Lung (tissue), 12 donors: ENCODE data around the gene HOXB5. TPM values are rescaled to one million over a fixed set of nuclear protein-coding genes. Genes with fewer than 3 reads are reported as not detected.

ENCODE experiments used
- ATAC-seq: fragments of 200-7000 bp; cut with Tn5 transposase; one replicate; pipeline ENCODE4 v1.9.1; 2020; ENCODE audit warnings: moderate number of reproducible peaks; ENCODE audit not compliant: insufficient read depth, low FRiP score
- DNase-seq, 3 donors: peaks; one replicate each; pipeline ENCODE4 v3.0.0-alpha.2; 2013 to 2017
- H3K27ac ChIP-seq, 2 donors: one replicate each; pipeline ENCODE4 v1.5.1; 2013; ENCODE audit warnings: mild to moderate bottlenecking in 2 of 2, moderate library complexity in 2 of 2, control low read depth in 1 of 2, inconsistent platforms in 1 of 2, low read depth in 1 of 2, low read length in 1 of 2
- H3K27me3 ChIP-seq, 3 donors: one replicate each; pipeline ENCODE4 v1.5.1; 2013; ENCODE audit warnings: low read length in 2 of 3; ENCODE audit not compliant: control insufficient read depth in 3 of 3, insufficient read depth in 3 of 3
- H3K36me3 ChIP-seq, 4 donors: one replicate each; pipeline ENCODE4 v1.5.1; 2013; ENCODE audit warnings: low read length in 4 of 4, mild to moderate bottlenecking in 1 of 4, moderate library complexity in 1 of 4; ENCODE audit not compliant: control insufficient read depth in 4 of 4, insufficient read depth in 4 of 4
- H3K4me1 ChIP-seq, 5 donors: one replicate each; pipeline ENCODE4 v1.5.1; 2013; ENCODE audit warnings: low read length in 5 of 5, mild to moderate bottlenecking in 2 of 5, moderate library complexity in 1 of 5; ENCODE audit not compliant: control insufficient read depth in 5 of 5, insufficient read depth in 5 of 5
- H3K4me3 ChIP-seq: one replicate; pipeline ENCODE4 v1.5.1; 2013; ENCODE audit warnings: mild to moderate bottlenecking, control low read depth, moderate library complexity
- H3K9ac ChIP-seq, 2 donors: one replicate each; pipeline ENCODE4 v1.5.1; 2013; ENCODE audit warnings: low read length in 2 of 2, control low read depth in 1 of 2; ENCODE audit not compliant: insufficient read depth in 1 of 2
- H3K9me3 ChIP-seq, 4 donors: one replicate each; pipeline ENCODE4 v1.5.1; 2013; ENCODE audit warnings: low read length in 3 of 4, mild to moderate bottlenecking in 1 of 4, moderate library complexity in 1 of 4; ENCODE audit not compliant: control insufficient read depth in 4 of 4, insufficient read depth in 3 of 4
- CTCF ChIP-seq: IDR thresholded peaks from 2 replicates; pipeline ENCODE4 v1.5.1; 2012; ENCODE audit warnings: mild to moderate bottlenecking; ENCODE audit errors: control extremely low read depth, extremely low read depth
- WGBS, 2 donors: extraction: QIAGEN DNeasy Blood & Tissue Kit; methylation state at CpG; one replicate each; pipeline ENCODE4 v1.1.7; 2013; 5-methylcytosine and 5-hydroxymethylcytosine counted together
- polyA plus RNA-seq, 2 donors: library from polyadenylated mRNA; stranded (reverse); fragments of 200-250 nt; gene quantifications; one replicate each; pipeline ENCODE4 v1.2.1, GENCODE V29; 2013
- total RNA-seq, 2 donors: library from RNA; depleted of rRNA in 1 of 2; stranded (reverse); fragments of >200 nt in 1 of 2; gene quantifications; one replicate each; pipeline ENCODE4 v1.2.1, GENCODE V29; 2014 to 2021
- donor health status: control.
- donor health status: control.
- donor health status: Bipolar disorder and iron deficiency.
- donor health status: healthy.
- donor health status: DM: yes; HTN: yes; CAD: no.

HOXB5 gene
- total and polyA plus RNA-seq, 4 donors: 1.8 to 2.9 (median 2.2) TPM

GRCh38 chr17:48588074-48588415 is 5.5 kb downstream of the HOXB5 start:
- Histone ChIP-seq H3K9ac (peak overlapping the region; percentile 61 to 98), H3K27ac (peak overlapping the region in 1 of 2 donors; percentile 77), H3K4me1 (peaks cover 0 to 69% (median 7%) of the 10 kb centered on the region in 5 donors), H3K27me3 (peaks cover 3 to 60% (median 5%) of the 10 kb centered on the region in 3 donors), H3K9me3 (no peaks in the 10 kb centered on the region), H3K36me3 (peaks cover 0 to 11% (median 3%) of the 10 kb centered on the region in 4 donors), H3K4me3 (no peak overlapping the region)
- TF ChIP-seq CTCF: no peak
- WGBS, 2 donors: 21 to 36% methylated on average over 2 of the region's 2 CpGs
- ATAC-seq: no peak
- peak in 1 of 3 donors; percentile 41 for DNase-seq

GRCh38 chr17:48587276-48588073 is 6.1 kb downstream of the HOXB5 start:
- Histone ChIP-seq H3K36me3 (peaks cover 0 to 11% (median 3%) of the 10 kb centered on the region in 4 donors), H3K4me3 (no peak overlapping the region), H3K27ac (peak overlapping the region in 1 of 2 donors; percentile 77), H3K27me3 (peaks cover 3 to 56% (median 5%) of the 10 kb centered on the region in 3 donors), H3K9me3 (no peaks in the 10 kb centered on the region), H3K9ac (peak overlapping the region; percentile 61 to 98), H3K4me1 (peaks cover 0 to 74% (median 7%) of the 10 kb centered on the region in 5 donors)
- DNase-seq: peak; percentile 88 to 97 (median 96)
- 19 to 27% methylated on average over 5 of the region's 5 CpGs for WGBS, 2 donors
- no peak for ATAC-seq
- no peak for TF ChIP-seq CTCF

- Histone ChIP-seq H3K4me3 (no peak overlapping the region), H3K9ac (peak overlapping the region; percentile 66 to 98), H3K27ac (peak overlapping the region in 1 of 2 donors; percentile 59), H3K4me1 (peaks cover 0 to 77% (median 7%) of the 10 kb centered on the region in 5 donors), H3K9me3 (peaks cover 0 to 2% (median 0%) of the 10 kb centered on the region in 4 donors), H3K27me3 (peaks cover 3 to 50% (median 5%) of the 10 kb centered on the region in 3 donors), H3K36me3 (peaks cover 0 to 11% (median 3%) of the 10 kb centered on the region in 4 donors)
- DNase-seq (peak; percentile 60 to 69 (median 68)), ATAC-seq (no peak)
- 6 to 12% methylated on average over 34 of the region's 34 CpGs for WGBS, 2 donors
- TF ChIP-seq CTCF: no peak
Observed at GRCh38 chr17:48586355-48587258, 7.0 kb downstream of the HOXB5 start.
